Keratinocyte (primary cell): Measurements from ENCODE around the gene DMD. TPM values are rescaled to one million over a fixed set of nuclear protein-coding genes. Genes with fewer than 3 reads are reported as not detected.

Experiments used
- DNase-seq: peaks from one replicate; pipeline ENCODE4 v3.0.0-alpha.2; 2011; ENCODE audit warnings: low read depth, missing footprints, low spot score
- FAIRE-seq: peaks from 2 replicates; lab custom pipeline; 2011; peaks lifted over from hg19 to GRCh38; lab: Jason Lieb, UNC
- H2AFZ ChIP-seq: 2 replicates; pipeline ENCODE4 v1.6.0; 2012; ENCODE audit warnings: low read length, control low read depth, inconsistent platforms; ENCODE audit not compliant: control insufficient read depth
- H3K27ac ChIP-seq: 2 replicates; pipeline ENCODE4 v1.5.1; 2011; ENCODE audit warnings: low read length; ENCODE audit not compliant: control insufficient read depth, insufficient read depth
- H3K27me3 ChIP-seq: 3 replicates; pipeline ENCODE4 v1.6.0; 2011; ENCODE audit warnings: low read length; ENCODE audit not compliant: control insufficient read depth, insufficient read depth; ENCODE audit errors: extremely low read depth
- H3K36me3 ChIP-seq, 2 experiments: 2 replicates in 1 of 2; 3 replicates in 1 of 2; pipeline ENCODE4 v1.5.1; 2011; ENCODE audit warnings: low read length in 2 of 2, mild to moderate bottlenecking in 1 of 2; ENCODE audit not compliant: control insufficient read depth in 2 of 2, insufficient read depth in 2 of 2; ENCODE audit errors: extremely low read depth in 1 of 2
- H3K4me1 ChIP-seq: 3 replicates; pipeline ENCODE4 v1.5.1; 2011; ENCODE audit warnings: low read length; ENCODE audit not compliant: control insufficient read depth, insufficient read depth; ENCODE audit errors: extremely low read depth
- H3K4me2 ChIP-seq: 3 replicates; pipeline ENCODE4 v1.6.0; 2011; ENCODE audit warnings: low read depth, low read length; ENCODE audit not compliant: control insufficient read depth, insufficient read depth; ENCODE audit errors: extremely low read depth
- H3K4me3 ChIP-seq, 3 experiments: fragments of 200-600 bp in 1 of 3; sonication (generic) in 1 of 3; 2 replicates in 2 of 3; 3 replicates in 1 of 3; pipeline ENCODE4 v1.5.1; 2011 to 2016; ENCODE audit warnings: low read length in 3 of 3, mild to moderate bottlenecking in 3 of 3, control low read depth in 2 of 3, inconsistent platforms in 1 of 3, low read depth in 1 of 3, mixed read lengths in 1 of 3, mixed run types in 1 of 3, moderate library complexity in 1 of 3; ENCODE audit not compliant: control insufficient read depth in 2 of 3, insufficient read depth in 2 of 3; ENCODE audit errors: extremely low read depth in 1 of 3
- H3K79me2 ChIP-seq: 2 replicates; pipeline ENCODE4 v1.6.0; 2012; ENCODE audit warnings: low read length; ENCODE audit not compliant: control insufficient read depth, insufficient read depth
- H3K9ac ChIP-seq: 3 replicates; pipeline ENCODE4 v1.6.0; 2011; ENCODE audit warnings: low read length; ENCODE audit not compliant: control insufficient read depth, insufficient read depth; ENCODE audit errors: extremely low read depth
- H3K9me1 ChIP-seq: 3 replicates; pipeline ENCODE4 v1.6.0; 2011; ENCODE audit warnings: low read length; ENCODE audit not compliant: control insufficient read depth, insufficient read depth; ENCODE audit errors: extremely low read depth
- H3K9me3 ChIP-seq: 2 replicates; pipeline ENCODE4 v1.5.1; 2012; ENCODE audit warnings: low read depth, low read length; ENCODE audit not compliant: control insufficient read depth
- H4K20me1 ChIP-seq: 3 replicates; pipeline ENCODE4 v1.6.0; 2011; ENCODE audit warnings: low read length; ENCODE audit not compliant: control insufficient read depth, insufficient read depth; ENCODE audit errors: extremely low read depth
- CTCF ChIP-seq, 3 experiments: IDR thresholded peaks in 1 of 3; conservative IDR thresholded peaks in 1 of 3; optimal IDR thresholded peaks in 1 of 3; 2 replicates in 2 of 3; 3 replicates in 1 of 3; pipeline versions ENCODE3 to v1.5.1; 2011; ENCODE audit warnings: low read length in 3 of 3, mild to moderate bottlenecking in 3 of 3, moderate library complexity in 2 of 3, control low read depth in 1 of 3, inconsistent platforms in 1 of 3; ENCODE audit not compliant: insufficient read depth in 2 of 3; ENCODE audit errors: extremely low read depth in 1 of 3
- EZH2 ChIP-seq: IDR thresholded peaks from one replicate; pipeline ENCODE4 v1.6.1; 2012; ENCODE audit warnings: inconsistent platforms, mild to moderate bottlenecking, low read length, moderate library complexity
- dilution Hi-C: fragments of 300-500 bp; cut with MboI; formaldehyde crosslinking; loops from one replicate; pipeline ENCODE4 v1.7.0; 2020; ENCODE audit warnings: low sequenced_read_pairs; ENCODE audit not compliant: extremely low pct_ligation_motif_present
- polyA plus RNA-seq, 5 experiments: library from polyadenylated mRNA; depleted of rRNA in 3 of 5; stranded (reverse) in 3 of 5; stranded (forward) in 1 of 5; unstranded in 1 of 5; fragments of >200 nt; gene quantifications; 1 replicate in 1 of 5; 2 replicates in 3 of 5; 3 replicates in 1 of 5; pipeline versions ENCODE4 v1.2.1 to v1.2.3, GENCODE V29; 2011 to 2012; ENCODE audit warnings: missing spikeins in 2 of 5, low read depth in 1 of 5, low replicate concordance in 1 of 5

DMD gene
- polyA plus RNA-seq, 1 donor (not counting 4 experiments of a cell fraction or from before 2014, with no cell fraction given), result 8.9 TPM

- no peaks in the 10 kb centered on the region for H3K9me3 ChIP-seq
- FAIRE-seq (no peak), DNase-seq (no peak)
- H3K4me2 ChIP-seq, result no peak overlapping the region
- no peak for TF ChIP-seq CTCF (optimal IDR thresholded peaks at IDR 0.05 in 1 of 3, IDR thresholded peaks at IDR 0.05 in 1 of 3, conservative IDR thresholded peaks at IDR 0.05 in 1 of 3; ENCODE audit: extremely low read depth in 1 of 3, insufficient read depth in 2 of 3, low read length in 3 of 3)
- TF ChIP-seq EZH2, result no peak
- no peaks in the 10 kb centered on the region for H4K20me1 ChIP-seq
- H3K9ac ChIP-seq, result no peak overlapping the region
- H3K9me1 ChIP-seq, result no peaks in the 10 kb centered on the region
- no peaks in the 10 kb centered on the region for H3K79me2 ChIP-seq
- H3K27ac ChIP-seq, result no peak overlapping the region
- H3K4me3 ChIP-seq, result no peak overlapping the region
- dilution Hi-C loops, result no loop called here
- H3K36me3 ChIP-seq, result no peaks in the 10 kb centered on the region
- no peak overlapping the region for H2AFZ ChIP-seq
- no peaks in the 10 kb centered on the region for H3K4me1 ChIP-seq
- no peaks in the 10 kb centered on the region for H3K27me3 ChIP-seq
These were observed 1390.7 kb downstream of the DMD start for GRCh38 chrX:31820430-31821210.

- H3K9me1 ChIP-seq, result no peaks in the 10 kb centered on the region
- DNase-seq (no peak), FAIRE-seq (no peak)
- TF ChIP-seq EZH2 (no peak), CTCF (optimal IDR thresholded peaks at IDR 0.05 in 1 of 3, IDR thresholded peaks at IDR 0.05 in 1 of 3, conservative IDR thresholded peaks at IDR 0.05 in 1 of 3; ENCODE audit: extremely low read depth in 1 of 3, insufficient read depth in 2 of 3, low read length in 3 of 3) (no peak)
- H3K9me3 ChIP-seq, result peaks cover 1% of the 10 kb centered on the region
- H3K79me2 ChIP-seq, result no peaks in the 10 kb centered on the region
- no peaks in the 10 kb centered on the region for H3K4me1 ChIP-seq
- H3K36me3 ChIP-seq, result no peaks in the 10 kb centered on the region
- dilution Hi-C loops, result no loop called here
- H2AFZ ChIP-seq, result no peak overlapping the region
- H4K20me1 ChIP-seq, result no peaks in the 10 kb centered on the region
- H3K27me3 ChIP-seq, result no peaks in the 10 kb centered on the region
- H3K4me2 ChIP-seq, result no peak overlapping the region
- H3K4me3 ChIP-seq, result no peak overlapping the region
- H3K27ac ChIP-seq, result no peak overlapping the region
- H3K9ac ChIP-seq, result no peak overlapping the region
These were observed 1391.9 kb downstream of the DMD start for GRCh38 chrX:31819455-31819854.
